Uterus (tissue), 2 donors: ENCODE measurements around the gene LAMP5.

ENCODE experiments used
- CTCF ChIP-seq, 4 experiments: fragments of 200-600 bp in 2 of 4; fragments of 450-650 bp in 2 of 4; sonication (generic) in 2 of 4; IDR thresholded peaks; one replicate each; pipeline ENCODE4 v1.5.1; 2016 to 2019; ENCODE audit warnings: antibody characterized with exemption in 4 of 4, mild to moderate bottlenecking in 2 of 4, moderate library complexity in 1 of 4
- POLR2A ChIP-seq, 2 donors: fragments of 450-650 bp; IDR thresholded peaks; one replicate each; pipeline ENCODE4 v1.6.1; 2016; ENCODE audit warnings: antibody characterized with exemption in 2 of 2, mild to moderate bottlenecking in 1 of 2, moderate library complexity in 1 of 2

- TF ChIP-seq CTCF (IDR thresholded peaks at IDR 0.05) (no peak), POLR2A (IDR thresholded peaks at IDR 0.05) (no peak)
Observed at GRCh38 chr20:9573335-9574151, 59.2 kb downstream of the LAMP5 start.
